ENCODE data around the gene PERM1. TPM values are rescaled to one million over a fixed set of nuclear protein-coding genes. Genes with fewer than 3 reads are reported as not detected.

Gene PERM1
- total and polyA plus RNA-seq, 9 of the 15 experiments (the other 6 are each of a cell fraction or from before 2014, with no cell fraction given): not detected

- TF ChIP-seq SAP30 (IDR thresholded peaks at IDR 0.05; ENCODE audit: borderline replicate concordance, insufficient read depth, low read depth, low read length, poor library complexity, severe bottlenecking): peak; percentile 77
- peak; percentile 51 to 81 for TF ChIP-seq E2F6 (IDR thresholded peaks at IDR 0.05; ENCODE audit: borderline replicate concordance in 1 of 2, extremely low read depth in 1 of 2, insufficient read depth in 1 of 2, insufficient read length in 1 of 2, low read depth in 1 of 2, low read length in 1 of 2, poor library complexity in 1 of 2, severe bottlenecking in 1 of 2)
- TF ChIP-seq MED1 (CRISPR knock-in tag; IDR thresholded peaks at IDR 0.05; ENCODE audit: borderline replicate concordance): no peak
- TF ChIP-seq ATF1 (CRISPR knock-in tag; IDR thresholded peaks at IDR 0.05): no peak
- no peak for TF ChIP-seq ATF1 (tag; IDR thresholded peaks at IDR 0.05)
- TF ChIP-seq RB1 (IDR thresholded peaks at IDR 0.05; ENCODE audit: low read depth): peak; percentile 84
- TF ChIP-seq HNRNPL (IDR thresholded peaks at IDR 0.05; ENCODE audit: low read depth, low read length): no peak
- no peak for TF ChIP-seq POLR3A (IDR thresholded peaks at IDR 0.05; ENCODE audit: borderline replicate concordance, extremely low read depth, insufficient read depth, insufficient read length)
- 0 out of 2 replicates have a peak, but pooled peaks have one; percentile 27 for TF ChIP-seq MYC (IDR thresholded peaks at IDR 0.05; ENCODE audit: low read depth, low read length)
- no peak for TF ChIP-seq MYC (CRISPR knock-in tag; IDR thresholded peaks at IDR 0.05; ENCODE audit: borderline replicate concordance, low read depth)
- no peak for TF ChIP-seq ZNF830 (CRISPR knock-in tag; IDR thresholded peaks at IDR 0.05)
- 0 out of 2 replicates have a peak, but pooled peaks have one; percentile 13 for TF ChIP-seq ATF7 (IDR thresholded peaks at IDR 0.05)
- no peak for TF ChIP-seq DNMT1 (IDR thresholded peaks at IDR 0.05)
- TF ChIP-seq KDM2B (CRISPR knock-in tag; IDR thresholded peaks at IDR 0.05): 0 out of 2 replicates have a peak, but pooled peaks have one; percentile 60
- TF ChIP-seq CTBP1 (IDR thresholded peaks at IDR 0.05; ENCODE audit: borderline replicate concordance): peak; percentile 74; the same call in 1 of the 2 replicates
- peak; percentile 47 for TF ChIP-seq VEZF1 (CRISPR knock-in tag; IDR thresholded peaks at IDR 0.05)
- TF ChIP-seq POLR2G (IDR thresholded peaks at IDR 0.05; ENCODE audit: low read depth, low read length): peak; percentile 80
Measured at GRCh38 chr1:1020000-1020404, 38.1 kb upstream of the PERM1 start, which contains the start of gene AGRN (continued).

Data from K562 (cell line).